Measurements from ENCODE around the gene RALGAPB. TPM values are rescaled to one million over a fixed set of nuclear protein-coding genes. Genes with fewer than 3 reads are reported as not detected.

The RALGAPB gene
- total RNA-seq, 1 donor from 2014 or later = 21.4 TPM

GRCh38 chr20:38620441-38620840, 147.8 kb downstream of the RALGAPB start:
- intact Hi-C loops (cut with micrococcal nuclease) = no loop called here
- no peak for DNase-seq
- TF ChIP-seq, protein P1, sequence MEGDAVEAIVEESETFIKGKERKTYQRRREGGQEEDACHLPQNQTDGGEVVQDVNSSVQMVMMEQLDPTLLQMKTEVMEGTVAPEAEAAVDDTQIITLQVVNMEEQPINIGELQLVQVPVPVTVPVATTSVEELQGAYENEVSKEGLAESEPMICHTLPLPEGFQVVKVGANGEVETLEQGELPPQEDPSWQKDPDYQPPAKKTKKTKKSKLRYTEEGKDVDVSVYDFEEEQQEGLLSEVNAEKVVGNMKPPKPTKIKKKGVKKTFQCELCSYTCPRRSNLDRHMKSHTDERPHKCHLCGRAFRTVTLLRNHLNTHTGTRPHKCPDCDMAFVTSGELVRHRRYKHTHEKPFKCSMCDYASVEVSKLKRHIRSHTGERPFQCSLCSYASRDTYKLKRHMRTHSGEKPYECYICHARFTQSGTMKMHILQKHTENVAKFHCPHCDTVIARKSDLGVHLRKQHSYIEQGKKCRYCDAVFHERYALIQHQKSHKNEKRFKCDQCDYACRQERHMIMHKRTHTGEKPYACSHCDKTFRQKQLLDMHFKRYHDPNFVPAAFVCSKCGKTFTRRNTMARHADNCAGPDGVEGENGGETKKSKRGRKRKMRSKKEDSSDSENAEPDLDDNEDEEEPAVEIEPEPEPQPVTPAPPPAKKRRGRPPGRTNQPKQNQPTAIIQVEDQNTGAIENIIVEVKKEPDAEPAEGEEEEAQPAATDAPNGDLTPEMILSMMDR (IDR thresholded peaks at IDR 0.05; ENCODE audit: borderline replicate concordance) = no peak
- no peaks in the 10 kb centered on the region for H3K36me3 ChIP-seq
- no peak overlapping the region for H3K4me3 ChIP-seq
- H3K27me3 ChIP-seq (ENCODE audit: low read depth) = peaks cover 80% of the 10 kb centered on the region
- peaks cover 9% of the 10 kb centered on the region for H3K9me3 ChIP-seq (replicated peaks)
- no peak overlapping the region for H3K27ac ChIP-seq (replicated peaks)
- H3K4me1 ChIP-seq = no peaks in the 10 kb centered on the region

GRCh38 chr20:38623061-38623460, 150.4 kb downstream of the RALGAPB start:
- intact Hi-C loops (cut with micrococcal nuclease) = no loop called here
- peaks cover 9% of the 10 kb centered on the region for H3K9me3 ChIP-seq (replicated peaks)
- H3K27me3 ChIP-seq (ENCODE audit: low read depth) = peaks cover 62% of the 10 kb centered on the region
- no peak overlapping the region for H3K27ac ChIP-seq (replicated peaks)
- no peak overlapping the region for H3K4me3 ChIP-seq
- TF ChIP-seq, protein P1 (IDR thresholded peaks at IDR 0.05; ENCODE audit: borderline replicate concordance) = no peak
- H3K4me1 ChIP-seq = no peaks in the 10 kb centered on the region
- no peak for DNase-seq
- H3K36me3 ChIP-seq = no peaks in the 10 kb centered on the region

GRCh38 chr20:38624084-38624483, 151.4 kb downstream of the RALGAPB start:
- H3K9me3 ChIP-seq (replicated peaks) = peaks cover 9% of the 10 kb centered on the region
- H3K36me3 ChIP-seq = no peaks in the 10 kb centered on the region
- no peak overlapping the region for H3K27ac ChIP-seq (replicated peaks)
- peaks cover 52% of the 10 kb centered on the region for H3K27me3 ChIP-seq (ENCODE audit: low read depth)
- no peak for DNase-seq
- no peak overlapping the region for H3K4me3 ChIP-seq
- intact Hi-C loops (cut with micrococcal nuclease) = no loop called here
- TF ChIP-seq, protein P1 (IDR thresholded peaks at IDR 0.05; ENCODE audit: borderline replicate concordance) = no peak
- H3K4me1 ChIP-seq = no peaks in the 10 kb centered on the region

DNA sequence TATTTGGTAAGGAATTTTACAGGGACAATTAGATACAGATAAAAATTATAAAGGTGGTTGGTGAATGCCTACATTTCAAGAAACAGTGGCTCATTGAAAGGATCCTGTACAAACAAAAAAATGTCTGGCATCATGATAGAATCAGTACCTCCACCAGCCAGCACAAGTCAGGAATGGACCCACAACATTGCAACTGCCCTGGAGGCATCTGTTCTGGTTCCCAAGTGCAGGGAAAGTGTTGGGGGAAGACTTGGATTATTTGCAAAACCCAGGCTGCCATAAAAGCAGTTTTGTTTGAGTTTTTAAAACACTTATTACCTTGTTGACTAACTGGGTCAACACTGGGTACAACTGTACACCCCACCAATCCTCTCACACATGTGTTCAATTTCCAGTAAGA, 153.3 kb downstream of the RALGAPB start:
- Histone ChIP-seq H3K4me1 (no peaks in the 10 kb centered on the region), H3K9me3 (replicated peaks) (peaks cover 9% of the 10 kb centered on the region), H3K27me3 (ENCODE audit: low read depth) (peaks cover 34% of the 10 kb centered on the region), H3K27ac (replicated peaks) (no peak overlapping the region), H3K36me3 (no peaks in the 10 kb centered on the region), H3K4me3 (no peak overlapping the region)
- TF ChIP-seq, protein P1 (IDR thresholded peaks at IDR 0.05; ENCODE audit: borderline replicate concordance) = no peak
- intact Hi-C loops (cut with micrococcal nuclease) = no loop called here
- DNase-seq = no peak

DNA sequence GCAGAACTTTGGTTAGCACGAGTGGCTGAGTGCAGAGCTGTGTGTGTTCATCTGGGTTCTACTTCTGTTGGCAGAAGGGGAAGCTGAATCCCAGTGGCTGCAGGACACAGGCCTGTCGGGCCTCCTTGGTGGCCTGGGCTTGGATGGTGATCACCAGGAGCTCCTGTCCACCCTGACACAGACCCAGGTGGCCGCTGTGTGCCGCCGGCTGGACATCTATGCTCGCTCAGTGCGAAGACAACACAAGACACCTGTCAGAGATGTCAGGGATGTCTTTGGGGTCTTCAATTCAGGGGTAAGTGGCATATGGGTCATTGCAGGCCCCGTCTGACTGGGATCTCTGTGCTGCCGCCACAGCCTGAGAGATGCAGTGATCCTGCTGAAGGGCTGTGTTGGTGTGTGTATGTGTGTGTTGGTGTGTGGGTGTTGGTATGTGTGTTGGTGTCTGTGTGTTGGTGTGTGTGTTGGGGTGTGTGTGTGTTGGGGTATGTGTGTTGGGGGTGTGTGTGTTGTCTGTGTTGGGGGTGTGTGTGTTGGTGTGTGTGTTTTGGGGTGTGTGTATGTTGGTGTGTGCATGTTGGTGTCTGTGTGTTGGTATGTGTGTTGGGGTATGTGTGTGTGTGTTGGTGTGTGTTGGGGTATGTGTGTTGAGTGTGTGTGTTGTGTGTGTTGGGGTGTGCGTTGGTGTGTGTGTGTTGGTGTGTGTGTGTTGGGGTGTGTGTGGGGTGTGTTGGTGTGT, 154.4 kb downstream of the RALGAPB start:
- intact Hi-C loops (cut with micrococcal nuclease) = no loop called here
- TF ChIP-seq, protein P1 (IDR thresholded peaks at IDR 0.05; ENCODE audit: borderline replicate concordance) = no peak
- Histone ChIP-seq H3K4me3 (no peak overlapping the region), H3K27me3 (ENCODE audit: low read depth) (peaks cover 29% of the 10 kb centered on the region), H3K27ac (replicated peaks) (no peak overlapping the region), H3K9me3 (replicated peaks) (peaks cover 9% of the 10 kb centered on the region), H3K4me1 (no peaks in the 10 kb centered on the region), H3K36me3 (no peaks in the 10 kb centered on the region)
- DNase-seq = no peak

Small RNAs within 50 kb of the gene (microRNA-seq; reads per million reads assigned to microRNA genes)
- gene MIR548O2 = not detected

Other genes starting within 250 kb of the RALGAPB start
- gene KIAA1755, start 212.1 kb upstream of the RALGAPB start, total RNA-seq = 7.1 TPM
- not detected for gene BPI, start 168.7 kb upstream of the RALGAPB start, total RNA-seq
- 0.19 TPM for gene LBP, start 126.4 kb upstream of the RALGAPB start, total RNA-seq
- gene SNHG17, start 37.5 kb upstream of the RALGAPB start, total RNA-seq = 5.1 TPM
- not detected for gene ADIG, start 108.4 kb downstream of the RALGAPB start, total RNA-seq
- gene ARHGAP40, start 129.0 kb downstream of the RALGAPB start, total RNA-seq = not detected